H1 (cell line): ENCODE data around the gene TMEM117. TPM values are rescaled to one million over a fixed set of nuclear protein-coding genes. Genes with fewer than 3 reads are reported as not detected.

ENCODE experiments used
- CTCF ChIA-PET: fragments of 300-600 bp; sonication (Branson Sonifier 250); formaldehyde crosslinking; loops from one replicate; lab custom pipeline; 2021; ENCODE audit not compliant: partially characterized antibody; lab: Charles Lee
- POLR2A ChIA-PET: fragments of 300-600 bp; sonication (Branson Sonifier 250); formaldehyde crosslinking; loops from one replicate; lab custom pipeline; 2021; ENCODE audit warnings: inconsistent platforms; ENCODE audit not compliant: partially characterized antibody; lab: Charles Lee
- DNase-seq, 2 experiments: peaks; one replicate each; pipeline versions ENCODE4 v3.0.0 to v3.0.0-alpha.2; 2010 to 2022; ENCODE audit warnings: low spot score in 2 of 2, low read depth in 1 of 2, mixed read lengths in 1 of 2
- FAIRE-seq: peaks from 2 replicates; lab custom pipeline; 2011; peaks lifted over from hg19 to GRCh38; lab: Jason Lieb, UNC
- H2AFZ ChIP-seq: 2 replicates; pipeline ENCODE4 v1.8.1; 2012; ENCODE audit warnings: low read length, inconsistent platforms
- H2AK5ac ChIP-seq: 2 replicates; pipeline ENCODE4 v1.6.1; 2013; ENCODE audit warnings: low read depth, low read length
- H2BK120ac ChIP-seq: replicated peaks from 2 replicates; pipeline ENCODE3; 2013; ENCODE audit warnings: low read depth, low read length, inconsistent platforms
- H2BK12ac ChIP-seq: 2 replicates; pipeline ENCODE4 v1.6.1; 2013; ENCODE audit warnings: low read depth, low read length
- H2BK15ac ChIP-seq: 2 replicates; pipeline ENCODE4 v1.6.1; 2013; ENCODE audit warnings: low read length
- H2BK20ac ChIP-seq: 2 replicates; pipeline ENCODE4 v1.6.1; 2013; ENCODE audit warnings: low read length
- H2BK5ac ChIP-seq: 2 replicates; pipeline ENCODE4 v1.6.1; 2013; ENCODE audit warnings: low read depth, low read length
- H3K14ac ChIP-seq: 2 replicates; pipeline ENCODE4 v1.6.1; 2013; ENCODE audit warnings: inconsistent platforms; ENCODE audit not compliant: insufficient read length
- H3K18ac ChIP-seq: 2 replicates; pipeline ENCODE4 v1.6.1; 2013; ENCODE audit warnings: low read length; ENCODE audit errors: extremely low read depth
- H3K23ac ChIP-seq: 2 replicates; pipeline ENCODE4 v1.6.1; 2013; ENCODE audit warnings: inconsistent platforms; ENCODE audit not compliant: insufficient read length
- H3K23me2 ChIP-seq: 2 replicates; pipeline ENCODE4 v1.6.1; 2013; ENCODE audit warnings: low read depth, low read length
- H3K27ac ChIP-seq: 2 replicates; pipeline ENCODE4 v1.6.1; 2011; ENCODE audit warnings: low read depth, low read length, inconsistent platforms
- H3K27me3 ChIP-seq, 4 experiments: replicated peaks in 1 of 4; 1 replicate in 1 of 4; 2 replicates in 3 of 4; pipeline versions ENCODE4 v1.6.1 to v1.8.1; 2011 to 2013; ENCODE audit warnings: low read length in 3 of 4, mild to moderate bottlenecking in 3 of 4, inconsistent platforms in 2 of 4, mixed read lengths in 2 of 4, moderate library complexity in 1 of 4; ENCODE audit not compliant: control insufficient read depth in 3 of 4, insufficient read depth in 3 of 4; ENCODE audit errors: extremely low read depth in 1 of 4
- H3K36me3 ChIP-seq, 4 experiments: 2 replicates each; pipeline versions ENCODE4 v1.6.1 to v1.8.1; 2011 to 2013; ENCODE audit warnings: mild to moderate bottlenecking in 4 of 4, low read length in 3 of 4, moderate library complexity in 2 of 4, control low read depth in 1 of 4, inconsistent platforms in 1 of 4; ENCODE audit not compliant: insufficient read depth in 4 of 4, control insufficient read depth in 2 of 4
- H3K4ac ChIP-seq: replicated peaks from 2 replicates; pipeline ENCODE3; 2013; ENCODE audit warnings: low read length, low read depth, mixed read lengths, inconsistent platforms; ENCODE audit not compliant: insufficient read length
- H3K4me1 ChIP-seq, 4 experiments: replicated peaks in 1 of 4; 1 replicate in 1 of 4; 2 replicates in 3 of 4; pipeline versions ENCODE4 v1.6.1 to v1.8.1; 2011 to 2013; ENCODE audit warnings: low read length in 3 of 4, inconsistent platforms in 2 of 4, mixed read lengths in 1 of 4; ENCODE audit not compliant: insufficient read depth in 4 of 4, control insufficient read depth in 3 of 4
- H3K4me2 ChIP-seq, 2 experiments: 2 replicates each; pipeline versions ENCODE4 v1.6.1 to v1.8.1; 2011 to 2013; ENCODE audit warnings: low read depth in 2 of 2, low read length in 2 of 2, control low read depth in 1 of 2, inconsistent platforms in 1 of 2, mild to moderate bottlenecking in 1 of 2; ENCODE audit not compliant: insufficient read depth in 1 of 2
- H3K4me3 ChIP-seq, 4 experiments: fragments of 200-600, 300-600 bp in 1 of 4; sonication (generic), shearing (Covaris generic), sonication (Bioruptor Twin) in 1 of 4; 2 replicates each; pipeline versions ENCODE4 v1.5.1 to v1.8.1; 2011 to 2016; ENCODE audit warnings: low read length in 4 of 4, low read depth in 3 of 4, control low read depth in 2 of 4, inconsistent platforms in 2 of 4, mild to moderate bottlenecking in 2 of 4, mixed read lengths in 1 of 4, moderate library complexity in 1 of 4; ENCODE audit not compliant: insufficient read depth in 2 of 4; ENCODE audit errors: extremely low read depth in 1 of 4
- H3K56ac ChIP-seq: replicated peaks from 2 replicates; pipeline ENCODE3; 2013; ENCODE audit warnings: low read depth, mild to moderate bottlenecking, mixed read lengths, low read length, inconsistent platforms; ENCODE audit not compliant: insufficient read length
- H3K79me1 ChIP-seq: 2 replicates; pipeline ENCODE4 v1.6.1; 2013; ENCODE audit warnings: low read depth, low read length, control low read depth
- H3K79me2 ChIP-seq, 2 experiments: 2 replicates each; pipeline versions ENCODE4 v1.6.1 to v1.8.1; 2012 to 2013; ENCODE audit warnings: low read length in 2 of 2, mild to moderate bottlenecking in 2 of 2, inconsistent platforms in 1 of 2; ENCODE audit not compliant: insufficient read depth in 2 of 2, control insufficient read depth in 1 of 2
- H3K9ac ChIP-seq, 4 experiments: replicated peaks in 1 of 4; 1 replicate in 1 of 4; 2 replicates in 3 of 4; pipeline versions ENCODE4 v1.6.1 to v1.8.1; 2011 to 2013; ENCODE audit warnings: low read depth in 3 of 4, low read length in 3 of 4, control low read depth in 2 of 4, mild to moderate bottlenecking in 2 of 4, moderate library complexity in 2 of 4, inconsistent platforms in 1 of 4; ENCODE audit errors: extremely low read depth in 1 of 4
- H3K9me3 ChIP-seq, 2 experiments: 2 replicates each; pipeline versions ENCODE4 v1.6.1 to v1.8.1; 2012 to 2013; ENCODE audit warnings: mild to moderate bottlenecking in 2 of 2, moderate library complexity in 2 of 2, control low read depth in 1 of 2, inconsistent platforms in 1 of 2, low read depth in 1 of 2, low read length in 1 of 2, mixed read lengths in 1 of 2; ENCODE audit not compliant: insufficient read depth in 2 of 2
- H4K20me1 ChIP-seq, 2 experiments: replicated peaks in 1 of 2; 2 replicates each; pipeline versions ENCODE3 to v1.8.1; 2011 to 2013; ENCODE audit warnings: inconsistent platforms in 2 of 2, low read length in 2 of 2, mild to moderate bottlenecking in 1 of 2; ENCODE audit not compliant: insufficient read depth in 2 of 2, control insufficient read depth in 1 of 2
- H4K5ac ChIP-seq: 2 replicates; pipeline ENCODE4 v1.6.1; 2013; ENCODE audit warnings: low read length, low read depth, mixed read lengths, inconsistent platforms; ENCODE audit not compliant: insufficient read length
- H4K8ac ChIP-seq: 2 replicates; pipeline ENCODE4 v1.8.0; 2013; ENCODE audit warnings: mild to moderate bottlenecking, moderate library complexity, low read length, inconsistent platforms; ENCODE audit not compliant: insufficient read depth; ENCODE audit errors: extremely low read depth
- H4K91ac ChIP-seq: replicated peaks from 2 replicates; pipeline ENCODE3; 2013; ENCODE audit warnings: low read length, mixed read lengths, inconsistent platforms; ENCODE audit not compliant: insufficient read length
- BCL11A ChIP-seq, 2 experiments: IDR thresholded peaks; one replicate each; pipeline ENCODE4 v1.6.1; 2011; ENCODE audit warnings: low read depth in 2 of 2, low read length in 2 of 2, mild to moderate bottlenecking in 2 of 2
- BRCA1 ChIP-seq: IDR thresholded peaks from 2 replicates; pipeline ENCODE4 v1.6.1; 2012; ENCODE audit warnings: low read depth, low read length, improper control_type of control experiment
- EZH2 ChIP-seq: fragments of 200-600 bp; sonication (generic); IDR thresholded peaks from 2 replicates; pipeline ENCODE4 v1.7.1; 2012; ENCODE audit warnings: low read depth, mild to moderate bottlenecking, moderate library complexity, low read length, inconsistent platforms; ENCODE audit not compliant: severe bottlenecking
- GABPA ChIP-seq: IDR thresholded peaks from 2 replicates; pipeline ENCODE4 v1.6.1; 2011; ENCODE audit warnings: mild to moderate bottlenecking, low read length, moderate library complexity, borderline replicate concordance; ENCODE audit not compliant: insufficient read depth
- KDM1A ChIP-seq: fragments of 200-600, 300-600 bp; sonication (generic); IDR thresholded peaks from 2 replicates; pipeline ENCODE4 v1.7.1; 2016; ENCODE audit warnings: mild to moderate bottlenecking, low read length, borderline replicate concordance
- KDM4A ChIP-seq: IDR thresholded peaks from one replicate; pipeline ENCODE4 v1.7.1; 2012; ENCODE audit warnings: low read depth, mild to moderate bottlenecking, moderate library complexity, low read length, inconsistent platforms; ENCODE audit not compliant: severe bottlenecking
- NANOG ChIP-seq: IDR thresholded peaks from 2 replicates; pipeline ENCODE4 v1.6.1; 2011; ENCODE audit warnings: low read length, low read depth, mild to moderate bottlenecking, inconsistent platforms; ENCODE audit not compliant: insufficient read depth, poor library complexity, severe bottlenecking
- NRF1 ChIP-seq: IDR thresholded peaks from 2 replicates; pipeline ENCODE4 v1.6.1; 2011; ENCODE audit warnings: mild to moderate bottlenecking, low read depth, low read length, improper control_type of control experiment
- RXRA ChIP-seq: IDR thresholded peaks from 2 replicates; pipeline ENCODE4 v1.6.1; 2011; ENCODE audit warnings: low read depth, mild to moderate bottlenecking, low read length, moderate library complexity; ENCODE audit not compliant: insufficient read depth
- TAF7 ChIP-seq: optimal IDR thresholded peaks from 2 replicates; pipeline ENCODE3; 2011; ENCODE audit warnings: low read depth, mild to moderate bottlenecking, inconsistent platforms, low read length, moderate library complexity, borderline replicate concordance
- TEAD4 ChIP-seq: IDR thresholded peaks from 2 replicates; pipeline ENCODE4 v1.6.1; 2012; ENCODE audit warnings: low read depth, low read length, inconsistent platforms, mixed read lengths
- WGBS, 2 experiments: shearing (Covaris generic) in 1 of 2; methylation state at CpG; one replicate each; pipeline versions ENCODE4 v1.1.6 to v1.1.7; 2013 to 2015; ENCODE audit warnings: low lambda C conversion rate in 2 of 2, mixed read lengths in 2 of 2, inconsistent platforms in 1 of 2, low coverage in 1 of 2, missing lambda C conversion rate in 1 of 2; ENCODE audit not compliant: insufficient replicate concordance in 2 of 2, insufficient coverage in 1 of 2, insufficient read length in 1 of 2; ENCODE audit errors: extremely low coverage in 1 of 2, missing lambda C conversion rate in 1 of 2; 5-methylcytosine and 5-hydroxymethylcytosine counted together
- polyA plus RNA-seq, 7 experiments: library from polyadenylated mRNA; depleted of rRNA in 3 of 7; stranded (reverse) in 5 of 7; unstranded in 2 of 7; fragments of >200 nt in 5 of 7; fragments of 200-250 nt in 2 of 7; gene quantifications; 1 replicate in 5 of 7; 2 replicates in 1 of 7; 4 replicates in 1 of 7; pipeline versions ENCODE4 v1.2.1 to v1.2.3, GENCODE V29; 2011 to 2013; ENCODE audit warnings: missing spikeins in 2 of 7, mixed read lengths in 2 of 7
- total RNA-seq: library from RNA; stranded (reverse); fragmentation: NEBNext Ultra II Directional; extraction: Animal tissue kit (Norgen Biotek cat#: 25700); gene quantifications from 2 replicates; pipeline ENCODE4 v1.2.1, GENCODE V29; 2021

TMEM117 gene
- total and polyA plus RNA-seq, 2 of the 8 experiments (the other 6 are each of a cell fraction or from before 2014, with no cell fraction given), result 0.80 to 1.4 TPM

- Histone ChIP-seq H3K4ac (no peak overlapping the region), H4K8ac (no peak overlapping the region), H3K79me2 (no peaks in the 10 kb centered on the region), H2BK5ac (no peak overlapping the region), H3K4me1 (no peaks in the 10 kb centered on the region), H3K27me3 (no peaks in the 10 kb centered on the region), H4K91ac (no peak overlapping the region), H3K14ac (no peak overlapping the region), H3K4me3 (no peak overlapping the region), H4K20me1 (no peaks in the 10 kb centered on the region), H3K9me3 (no peaks in the 10 kb centered on the region; a peak in 1 of 4 replicates), H3K9ac (no peak overlapping the region), H3K23me2 (no peaks in the 10 kb centered on the region), H2BK15ac (no peak overlapping the region), H3K23ac (no peak overlapping the region), H2AFZ (no peak overlapping the region), H2BK120ac (no peak overlapping the region), H3K4me2 (no peak overlapping the region), H3K56ac (no peak overlapping the region), H3K18ac (no peak overlapping the region), H3K36me3 (no peaks in the 10 kb centered on the region), H3K27ac (no peak overlapping the region), H3K79me1 (no peaks in the 10 kb centered on the region), H2BK12ac (no peak overlapping the region), H2AK5ac (no peak overlapping the region), H4K5ac (no peak overlapping the region), H2BK20ac (no peak overlapping the region)
- DNase-seq, result no peak
- no peak for TF ChIP-seq NRF1
- TF ChIP-seq TAF7, result no peak
- TF ChIP-seq KDM1A, result no peak
- no peak for TF ChIP-seq KDM4A
- no peak for TF ChIP-seq EZH2
- TF ChIP-seq TEAD4, result no peak
- no peak for TF ChIP-seq BRCA1
- no peak for TF ChIP-seq BCL11A (IDR thresholded peaks at IDR 0.05; ENCODE audit: low read depth in 2 of 2, low read length in 2 of 2)
- no peak for TF ChIP-seq RXRA
- TF ChIP-seq NANOG, result no peak
- no peak for TF ChIP-seq GABPA
- POLR2A ChIA-PET, result no interaction called here
- WGBS, 2 experiments, result 89% methylated on average over 3 of the region's 3 CpGs; no CpG with 5 or more reads in 1 of the 2 experiments
- no peak for FAIRE-seq
- CTCF ChIA-PET, result interaction anchor here (0.8 to 1.7 kb wide), 3 partner anchors 20 to 551 kb away, joined by 3 to 4 read pairs (median 3); no protein-coding TSS in a partner anchor
These were observed 561.8 kb downstream of the TMEM117 start for GRCh38 chr12:44397631-44398030.
